ENCODE results near the gene PKD1. TPM values are rescaled to one million over a fixed set of nuclear protein-coding genes. Genes with fewer than 3 reads are reported as not detected.
A peak's percentile ranks its signal among the peaks of the same experiment; 100 is the strongest.

Gene PKD1
- total RNA-seq, 1 experiment from 2014 or later = 102 TPM

DNA sequence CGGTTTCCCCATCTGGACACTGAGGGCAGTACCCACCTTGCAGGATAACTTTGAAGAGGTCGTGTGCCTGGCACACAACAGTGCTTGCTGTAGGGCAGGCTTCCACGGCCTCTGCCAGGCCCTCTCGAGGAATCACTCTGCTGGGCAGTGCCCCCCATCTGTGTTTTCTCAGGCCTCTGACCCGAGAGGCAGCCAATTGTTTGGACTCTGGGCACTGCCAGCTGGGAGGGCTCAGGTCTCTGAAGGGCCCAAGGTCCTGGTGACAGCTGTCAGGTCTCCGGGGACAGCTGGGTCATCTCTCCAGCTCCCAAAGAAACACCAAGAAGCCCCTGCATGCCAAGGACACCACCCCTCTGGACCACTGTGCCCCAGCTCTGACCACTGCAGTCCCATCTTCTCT, 11.7 kb upstream of the PKD1 start:
- TF ChIP-seq ZNF512 (CRISPR knock-in tag; IDR thresholded peaks at IDR 0.05; ENCODE audit: borderline replicate concordance) (no peak), TEAD1 (CRISPR knock-in tag; IDR thresholded peaks at IDR 0.05) (no peak), NR2C2 (CRISPR knock-in tag; IDR thresholded peaks at IDR 0.05) (no peak), E2F4 (CRISPR knock-in tag; IDR thresholded peaks at IDR 0.05; ENCODE audit: borderline replicate concordance, low read depth) (0 out of 2 replicates have a peak, but pooled peaks have one; percentile 27)
- ATAC-seq (no peak), DNase-seq (ENCODE audit: low spot score) (no peak)
- Mint-ChIP-seq H3K9me3 (no peaks in the 10 kb centered on the region), H3K4me1 (peaks cover 27% of the 10 kb centered on the region), H3K4me3 (0 out of 2 replicates have a peak overlapping the region, but pooled peaks have one; percentile 50), H3K36me3 (peaks cover 11% of the 10 kb centered on the region; the same call in 1 of the 2 replicates), H3K27ac (no peak overlapping the region), H3K27me3 (ENCODE audit: low read depth) (peaks cover 36% of the 10 kb centered on the region)
- ChIA-PET CTCF (interaction anchor here (0.5 to 2.0 kb wide), 12 partner anchors 8 to 206 kb away, joined by 3 to 14 read pairs (median 4); partner anchors contain the start of genes PKD1 and TRAF7), POLR2A (interaction anchor here (0.5 to 0.6 kb wide), 2 partner anchors 122 to 125 kb away, joined by 3 to 4 read pairs; no protein-coding TSS in a partner anchor)

DNA sequence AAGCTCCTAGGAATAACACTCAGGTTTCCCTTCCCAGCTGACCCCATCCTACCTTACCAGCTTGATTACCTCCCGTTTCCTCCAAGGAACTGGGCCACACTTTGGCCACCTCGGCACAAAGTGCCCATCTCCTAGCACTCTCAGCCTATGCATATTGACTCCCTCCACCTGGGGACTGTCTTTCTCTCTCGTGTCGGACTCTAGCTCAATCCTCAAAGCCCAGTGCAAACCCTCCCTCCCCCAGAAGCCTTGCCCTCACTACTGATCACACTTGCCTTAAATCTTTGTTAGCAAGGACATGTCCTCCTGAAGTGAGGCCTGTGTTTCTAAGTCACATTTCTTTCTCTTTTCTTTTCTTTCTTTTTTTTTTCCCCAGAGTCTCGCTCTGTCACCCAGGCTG, 10.1 kb upstream of the PKD1 start:
- no peak overlapping the region for H3K27ac Mint-ChIP-seq
- peaks cover 39% of the 10 kb centered on the region for H3K27me3 Mint-ChIP-seq (ENCODE audit: low read depth)
- no peak for DNase-seq (ENCODE audit: low spot score)
- no peaks in the 10 kb centered on the region for H3K36me3 Mint-ChIP-seq
- no peaks in the 10 kb centered on the region for H3K9me3 Mint-ChIP-seq
- POLR2A ChIA-PET = interaction anchor here (1.3 kb wide), 1 partner anchor 9 kb away, joined by 3 read pairs; the partner anchor contains the start of gene TRAF7
- H3K4me3 Mint-ChIP-seq = no peak overlapping the region
- no peak for ATAC-seq
- peaks cover 12% of the 10 kb centered on the region for H3K4me1 Mint-ChIP-seq
- CTCF ChIA-PET = interaction anchor here (0.9 to 2.0 kb wide), 6 partner anchors 9 to 140 kb away, joined by 3 to 8 read pairs (median 4); partner anchors contain the start of gene TRAF7
- TF ChIP-seq PRDM15 (CRISPR knock-in tag; IDR thresholded peaks at IDR 0.05) (no peak), TEAD1 (CRISPR knock-in tag; IDR thresholded peaks at IDR 0.05) (no peak), STAT6 (CRISPR knock-in tag; conservative IDR thresholded peaks at IDR 0.05; ENCODE audit: low read depth) (no peak), ETV6 (CRISPR knock-in tag; IDR thresholded peaks at IDR 0.05) (no peak), CREM (CRISPR knock-in tag; IDR thresholded peaks at IDR 0.05) (no peak), ZNF281 (CRISPR knock-in tag; IDR thresholded peaks at IDR 0.05) (no peak), SP1 (CRISPR knock-in tag; conservative IDR thresholded peaks at IDR 0.05) (no peak), ATF1 (CRISPR knock-in tag; IDR thresholded peaks at IDR 0.05) (no peak), SMAD4 (CRISPR knock-in tag; IDR thresholded peaks at IDR 0.05) (no peak), MYBL2 (CRISPR knock-in tag; IDR thresholded peaks at IDR 0.05) (no peak), USF1 (CRISPR knock-in tag; IDR thresholded peaks at IDR 0.05) (no peak), ELF4 (CRISPR knock-in tag; IDR thresholded peaks at IDR 0.05; ENCODE audit: low read depth) (no peak), SOX15 (CRISPR knock-in tag; IDR thresholded peaks at IDR 0.05) (no peak)
- TF ChIP-seq, protein P1, sequence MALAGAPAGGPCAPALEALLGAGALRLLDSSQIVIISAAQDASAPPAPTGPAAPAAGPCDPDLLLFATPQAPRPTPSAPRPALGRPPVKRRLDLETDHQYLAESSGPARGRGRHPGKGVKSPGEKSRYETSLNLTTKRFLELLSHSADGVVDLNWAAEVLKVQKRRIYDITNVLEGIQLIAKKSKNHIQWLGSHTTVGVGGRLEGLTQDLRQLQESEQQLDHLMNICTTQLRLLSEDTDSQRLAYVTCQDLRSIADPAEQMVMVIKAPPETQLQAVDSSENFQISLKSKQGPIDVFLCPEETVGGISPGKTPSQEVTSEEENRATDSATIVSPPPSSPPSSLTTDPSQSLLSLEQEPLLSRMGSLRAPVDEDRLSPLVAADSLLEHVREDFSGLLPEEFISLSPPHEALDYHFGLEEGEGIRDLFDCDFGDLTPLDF (CRISPR knock-in tag; IDR thresholded peaks at IDR 0.05) = no peak
- TF ChIP-seq, protein P2, sequence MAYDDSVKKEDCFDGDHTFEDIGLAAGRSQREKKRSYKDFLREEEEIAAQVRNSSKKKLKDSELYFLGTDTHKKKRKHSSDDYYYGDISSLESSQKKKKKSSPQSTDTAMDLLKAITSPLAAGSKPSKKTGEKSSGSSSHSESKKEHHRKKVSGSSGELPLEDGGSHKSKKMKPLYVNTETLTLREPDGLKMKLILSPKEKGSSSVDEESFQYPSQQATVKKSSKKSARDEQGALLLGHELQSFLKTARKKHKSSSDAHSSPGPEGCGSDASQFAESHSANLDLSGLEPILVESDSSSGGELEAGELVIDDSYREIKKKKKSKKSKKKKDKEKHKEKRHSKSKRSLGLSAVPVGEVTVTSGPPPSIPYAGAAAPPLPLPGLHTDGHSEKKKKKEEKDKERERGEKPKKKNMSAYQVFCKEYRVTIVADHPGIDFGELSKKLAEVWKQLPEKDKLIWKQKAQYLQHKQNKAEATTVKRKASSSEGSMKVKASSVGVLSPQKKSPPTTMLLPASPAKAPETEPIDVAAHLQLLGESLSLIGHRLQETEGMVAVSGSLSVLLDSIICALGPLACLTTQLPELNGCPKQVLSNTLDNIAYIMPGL (CRISPR knock-in tag; IDR thresholded peaks at IDR 0.05) = no peak
